ENCODE results near the gene ZC3HAV1. TPM values are rescaled to one million over a fixed set of nuclear protein-coding genes. Genes with fewer than 3 reads are reported as not detected.

The ZC3HAV1 gene
- total and polyA plus RNA-seq, 2 of the 13 experiments (the other 11 are each of a cell fraction or from before 2014, with no cell fraction given): 12.7 to 23.7 TPM

- TF ChIP-seq FOXP4 (CRISPR knock-in tag; IDR thresholded peaks at IDR 0.05): peak; percentile 69
- TF ChIP-seq ZNF232 (CRISPR knock-in tag; IDR thresholded peaks at IDR 0.05; ENCODE audit: borderline replicate concordance): peak; percentile 81; the same call in 1 of the 2 replicates
- TF ChIP-seq DBP (CRISPR knock-in tag; IDR thresholded peaks at IDR 0.05; ENCODE audit: not compliant biosample characterization): no peak
- TF ChIP-seq, protein P1, sequence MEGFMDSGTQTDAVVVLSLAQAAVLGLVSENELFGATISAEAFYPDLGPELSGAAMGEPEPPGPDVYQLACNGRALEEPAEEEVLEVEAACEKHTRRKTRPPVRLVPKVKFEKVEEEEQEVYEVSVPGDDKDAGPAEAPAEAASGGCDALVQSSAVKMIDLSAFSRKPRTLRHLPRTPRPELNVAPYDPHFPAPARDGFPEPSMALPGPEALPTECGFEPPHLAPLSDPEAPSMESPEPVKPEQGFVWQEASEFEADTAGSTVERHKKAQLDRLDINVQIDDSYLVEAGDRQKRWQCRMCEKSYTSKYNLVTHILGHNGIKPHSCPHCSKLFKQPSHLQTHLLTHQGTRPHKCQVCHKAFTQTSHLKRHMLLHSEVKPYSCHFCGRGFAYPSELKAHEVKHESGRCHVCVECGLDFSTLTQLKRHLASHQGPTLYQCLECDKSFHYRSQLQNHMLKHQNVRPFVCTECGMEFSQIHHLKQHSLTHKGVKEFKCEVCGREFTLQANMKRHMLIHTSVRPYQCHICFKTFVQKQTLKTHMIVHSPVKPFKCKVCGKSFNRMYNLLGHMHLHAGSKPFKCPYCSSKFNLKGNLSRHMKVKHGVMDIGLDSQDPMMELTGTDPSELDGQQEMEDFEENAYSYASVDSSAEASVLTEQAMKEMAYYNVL (CRISPR knock-in tag; IDR thresholded peaks at IDR 0.05; ENCODE audit: borderline replicate concordance): no peak
- peak; percentile 77; the same call in 1 of the 2 replicates for TF ChIP-seq ZNF670 (CRISPR knock-in tag; IDR thresholded peaks at IDR 0.05; ENCODE audit: borderline replicate concordance)
- TF ChIP-seq, protein P2, sequence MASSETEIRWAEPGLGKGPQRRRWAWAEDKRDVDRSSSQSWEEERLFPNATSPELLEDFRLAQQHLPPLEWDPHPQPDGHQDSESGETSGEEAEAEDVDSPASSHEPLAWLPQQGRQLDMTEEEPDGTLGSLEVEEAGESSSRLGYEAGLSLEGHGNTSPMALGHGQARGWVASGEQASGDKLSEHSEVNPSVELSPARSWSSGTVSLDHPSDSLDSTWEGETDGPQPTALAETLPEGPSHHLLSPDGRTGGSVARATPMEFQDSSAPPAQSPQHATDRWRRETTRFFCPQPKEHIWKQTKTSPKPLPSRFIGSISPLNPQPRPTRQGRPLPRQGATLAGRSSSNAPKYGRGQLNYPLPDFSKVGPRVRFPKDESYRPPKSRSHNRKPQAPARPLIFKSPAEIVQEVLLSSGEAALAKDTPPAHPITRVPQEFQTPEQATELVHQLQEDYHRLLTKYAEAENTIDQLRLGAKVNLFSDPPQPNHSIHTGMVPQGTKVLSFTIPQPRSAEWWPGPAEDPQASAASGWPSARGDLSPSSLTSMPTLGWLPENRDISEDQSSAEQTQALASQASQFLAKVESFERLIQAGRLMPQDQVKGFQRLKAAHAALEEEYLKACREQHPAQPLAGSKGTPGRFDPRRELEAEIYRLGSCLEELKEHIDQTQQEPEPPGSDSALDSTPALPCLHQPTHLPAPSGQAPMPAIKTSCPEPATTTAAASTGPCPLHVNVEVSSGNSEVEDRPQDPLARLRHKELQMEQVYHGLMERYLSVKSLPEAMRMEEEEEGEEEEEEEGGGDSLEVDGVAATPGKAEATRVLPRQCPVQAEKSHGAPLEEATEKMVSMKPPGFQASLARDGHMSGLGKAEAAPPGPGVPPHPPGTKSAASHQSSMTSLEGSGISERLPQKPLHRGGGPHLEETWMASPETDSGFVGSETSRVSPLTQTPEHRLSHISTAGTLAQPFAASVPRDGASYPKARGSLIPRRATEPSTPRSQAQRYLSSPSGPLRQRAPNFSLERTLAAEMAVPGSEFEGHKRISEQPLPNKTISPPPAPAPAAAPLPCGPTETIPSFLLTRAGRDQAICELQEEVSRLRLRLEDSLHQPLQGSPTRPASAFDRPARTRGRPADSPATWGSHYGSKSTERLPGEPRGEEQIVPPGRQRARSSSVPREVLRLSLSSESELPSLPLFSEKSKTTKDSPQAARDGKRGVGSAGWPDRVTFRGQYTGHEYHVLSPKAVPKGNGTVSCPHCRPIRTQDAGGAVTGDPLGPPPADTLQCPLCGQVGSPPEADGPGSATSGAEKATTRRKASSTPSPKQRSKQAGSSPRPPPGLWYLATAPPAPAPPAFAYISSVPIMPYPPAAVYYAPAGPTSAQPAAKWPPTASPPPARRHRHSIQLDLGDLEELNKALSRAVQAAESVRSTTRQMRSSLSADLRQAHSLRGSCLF (CRISPR knock-in tag; IDR thresholded peaks at IDR 0.05; ENCODE audit: borderline replicate concordance): no peak
- TF ChIP-seq ATF1 (CRISPR knock-in tag; IDR thresholded peaks at IDR 0.05): no peak
- 0 out of 2 replicates have a peak, but pooled peaks have one; percentile 66 for TF ChIP-seq PITX1 (CRISPR knock-in tag; IDR thresholded peaks at IDR 0.05)
- TF ChIP-seq ZNF782 (CRISPR knock-in tag; IDR thresholded peaks at IDR 0.05; ENCODE audit: borderline replicate concordance): peak; percentile 79; the same call in 1 of the 2 replicates
- peak; percentile 92 for TF ChIP-seq SMAD3 (CRISPR knock-in tag; IDR thresholded peaks at IDR 0.05)
- 0 out of 2 replicates have a peak, but pooled peaks have one; percentile 44 for TF ChIP-seq ZNF790 (CRISPR knock-in tag; IDR thresholded peaks at IDR 0.05; ENCODE audit: borderline replicate concordance)
- TF ChIP-seq, protein P3, sequence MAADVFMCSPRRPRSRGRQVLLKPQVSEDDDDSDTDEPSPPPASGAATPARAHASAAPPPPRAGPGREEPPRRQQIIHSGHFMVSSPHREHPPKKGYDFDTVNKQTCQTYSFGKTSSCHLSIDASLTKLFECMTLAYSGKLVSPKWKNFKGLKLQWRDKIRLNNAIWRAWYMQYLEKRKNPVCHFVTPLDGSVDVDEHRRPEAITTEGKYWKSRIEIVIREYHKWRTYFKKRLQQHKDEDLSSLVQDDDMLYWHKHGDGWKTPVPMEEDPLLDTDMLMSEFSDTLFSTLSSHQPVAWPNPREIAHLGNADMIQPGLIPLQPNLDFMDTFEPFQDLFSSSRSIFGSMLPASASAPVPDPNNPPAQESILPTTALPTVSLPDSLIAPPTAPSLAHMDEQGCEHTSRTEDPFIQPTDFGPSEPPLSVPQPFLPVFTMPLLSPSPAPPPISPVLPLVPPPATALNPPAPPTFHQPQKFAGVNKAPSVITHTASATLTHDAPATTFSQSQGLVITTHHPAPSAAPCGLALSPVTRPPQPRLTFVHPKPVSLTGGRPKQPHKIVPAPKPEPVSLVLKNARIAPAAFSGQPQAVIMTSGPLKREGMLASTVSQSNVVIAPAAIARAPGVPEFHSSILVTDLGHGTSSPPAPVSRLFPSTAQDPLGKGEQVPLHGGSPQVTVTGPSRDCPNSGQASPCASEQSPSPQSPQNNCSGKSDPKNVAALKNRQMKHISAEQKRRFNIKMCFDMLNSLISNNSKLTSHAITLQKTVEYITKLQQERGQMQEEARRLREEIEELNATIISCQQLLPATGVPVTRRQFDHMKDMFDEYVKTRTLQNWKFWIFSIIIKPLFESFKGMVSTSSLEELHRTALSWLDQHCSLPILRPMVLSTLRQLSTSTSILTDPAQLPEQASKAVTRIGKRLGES (CRISPR knock-in tag; IDR thresholded peaks at IDR 0.05; ENCODE audit: borderline replicate concordance): no peak
- no peak for TF ChIP-seq ZNF20 (CRISPR knock-in tag; IDR thresholded peaks at IDR 0.05)
Observed at GRCh38 chr7:139133335-139134139, 24.0 kb upstream of the ZC3HAV1 start (continued).
